GM12872 (cell line): ENCODE data around the gene TOMM70.

Source experiments
- TF ChIP-seq, protein P1 (sequence below): IDR thresholded peaks from 3 replicates; pipeline ENCODE4 v1.5.1; 2011; ENCODE audit warnings: low read depth, mild to moderate bottlenecking, low read length, moderate library complexity; ENCODE audit not compliant: insufficient read depth

The TOMM70 gene

DNA sequence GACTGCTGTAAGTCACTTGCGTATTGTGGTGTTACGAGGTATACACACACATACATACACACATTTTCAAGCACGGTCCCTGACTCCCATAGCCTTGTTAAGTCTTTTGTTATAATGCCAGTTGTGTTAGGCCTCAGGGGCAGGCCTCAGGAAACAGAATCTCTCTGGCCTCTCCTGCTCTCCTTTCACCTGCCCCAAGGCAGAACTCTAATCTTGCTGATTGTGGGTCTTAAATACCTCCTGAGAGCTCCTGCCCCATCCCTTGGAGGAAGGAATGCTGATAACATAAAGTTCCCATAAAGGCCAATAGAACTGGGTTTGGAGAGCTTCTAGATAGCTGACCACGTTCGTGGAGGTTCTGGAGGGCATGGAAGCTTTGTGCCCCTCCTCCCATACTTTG, 70.2 kb downstream of the TOMM70 start:
- TF ChIP-seq, protein P1, sequence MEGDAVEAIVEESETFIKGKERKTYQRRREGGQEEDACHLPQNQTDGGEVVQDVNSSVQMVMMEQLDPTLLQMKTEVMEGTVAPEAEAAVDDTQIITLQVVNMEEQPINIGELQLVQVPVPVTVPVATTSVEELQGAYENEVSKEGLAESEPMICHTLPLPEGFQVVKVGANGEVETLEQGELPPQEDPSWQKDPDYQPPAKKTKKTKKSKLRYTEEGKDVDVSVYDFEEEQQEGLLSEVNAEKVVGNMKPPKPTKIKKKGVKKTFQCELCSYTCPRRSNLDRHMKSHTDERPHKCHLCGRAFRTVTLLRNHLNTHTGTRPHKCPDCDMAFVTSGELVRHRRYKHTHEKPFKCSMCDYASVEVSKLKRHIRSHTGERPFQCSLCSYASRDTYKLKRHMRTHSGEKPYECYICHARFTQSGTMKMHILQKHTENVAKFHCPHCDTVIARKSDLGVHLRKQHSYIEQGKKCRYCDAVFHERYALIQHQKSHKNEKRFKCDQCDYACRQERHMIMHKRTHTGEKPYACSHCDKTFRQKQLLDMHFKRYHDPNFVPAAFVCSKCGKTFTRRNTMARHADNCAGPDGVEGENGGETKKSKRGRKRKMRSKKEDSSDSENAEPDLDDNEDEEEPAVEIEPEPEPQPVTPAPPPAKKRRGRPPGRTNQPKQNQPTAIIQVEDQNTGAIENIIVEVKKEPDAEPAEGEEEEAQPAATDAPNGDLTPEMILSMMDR: no peak

DNA sequence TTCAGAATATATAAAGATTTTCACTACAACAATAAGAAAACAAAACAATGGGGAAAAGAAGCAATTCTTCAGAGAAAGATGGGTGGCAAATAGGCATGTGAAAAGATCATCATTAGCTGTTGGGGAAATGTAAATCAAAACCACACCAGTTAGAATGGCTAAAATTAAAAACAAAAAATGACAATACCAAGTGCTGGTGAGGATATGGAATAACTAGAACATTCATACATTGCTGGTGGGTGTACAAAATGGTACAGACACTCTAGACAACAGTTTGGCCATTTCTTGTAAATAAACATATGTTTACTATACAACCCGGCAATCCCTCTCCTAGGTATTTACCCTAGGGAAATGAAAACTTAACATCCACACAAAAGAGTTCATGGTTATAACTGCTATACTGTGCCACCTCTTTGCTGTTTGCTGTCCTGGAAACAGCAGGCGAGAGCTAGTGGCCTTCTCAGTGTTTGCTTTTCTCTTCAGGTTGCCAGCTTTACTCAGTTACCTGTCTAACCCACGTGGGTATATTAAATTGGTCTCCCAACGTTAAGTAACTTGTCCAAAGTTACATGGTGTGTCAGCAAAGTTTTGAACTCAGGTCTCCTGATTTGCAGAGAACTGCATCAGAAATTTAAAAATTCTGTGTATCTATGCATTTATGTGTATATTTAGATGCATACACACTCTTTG, 70.9 kb downstream of the TOMM70 start:
- TF ChIP-seq, protein P1: no peak

DNA sequence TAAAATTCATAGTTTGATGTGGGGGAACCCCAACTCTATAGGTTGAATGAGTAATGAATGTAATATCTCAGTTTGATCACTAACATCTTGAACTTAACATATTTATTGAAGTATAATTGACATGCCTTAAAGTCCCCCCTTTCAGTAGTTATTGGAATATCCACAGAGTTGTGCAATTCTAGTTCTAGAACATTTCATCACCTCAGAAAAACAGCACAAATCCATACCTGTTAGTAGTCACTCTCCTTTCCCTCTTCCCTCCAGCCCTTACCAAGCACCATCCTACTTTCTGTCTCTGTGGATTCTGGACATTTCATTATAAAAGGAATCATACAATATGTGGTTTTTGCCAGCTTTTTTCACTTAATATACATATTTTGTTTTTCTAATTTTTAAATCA, 75.1 kb downstream of the TOMM70 start:
- TF ChIP-seq, protein P1: no peak

DNA sequence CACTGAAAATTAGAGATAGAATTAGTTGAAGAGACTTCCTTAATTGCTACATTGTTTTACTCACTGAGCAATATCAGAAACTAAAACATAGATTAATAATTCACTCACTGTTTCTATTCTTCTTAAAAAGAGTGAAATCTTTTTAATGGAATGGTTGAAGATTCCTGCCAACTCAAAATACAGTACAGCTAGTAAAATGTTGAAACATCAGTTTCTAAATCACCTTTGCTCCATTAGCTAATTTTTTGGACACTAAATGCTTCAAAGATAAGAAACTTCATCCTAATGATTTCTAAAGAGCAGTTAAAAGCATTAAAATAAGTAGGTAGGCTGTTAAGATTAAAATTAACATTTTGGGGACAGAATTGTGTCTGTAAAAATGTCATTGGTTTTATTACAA, 76.8 kb downstream of the TOMM70 start:
- TF ChIP-seq, protein P1: no peak

GRCh38 chr3:100319951-100320350, 80.9 kb downstream of the TOMM70 start:
- TF ChIP-seq, protein P1: no peak

GRCh38 chr3:100317912-100318311, 83.0 kb downstream of the TOMM70 start:
- TF ChIP-seq, protein P1: no peak

GRCh38 chr3:100316641-100317069, 84.2 kb downstream of the TOMM70 start:
- TF ChIP-seq, protein P1: peak; percentile 62
